Cardiac fibroblast (primary cell): ENCODE results near the gene ATP6V1C2.
"Not testable (repeated sequence)": the region's sequence is repeated elsewhere in the genome, so short reads cannot be mapped to it uniquely, and the experiment has no call there.

Experiments used
- DNase-seq, 2 donors: peaks; one replicate each; pipeline versions ENCODE4 v3.0.0 to v3.0.0-alpha.2; 2010; ENCODE audit warnings: low read depth in 2 of 2
- H3K4me3 ChIP-seq, 2 donors: replicated peaks in 1 of 2; 1 replicate in 1 of 2; 2 replicates in 1 of 2; pipeline ENCODE4 v1.5.1; 2011; ENCODE audit warnings: low read depth in 2 of 2, low read length in 2 of 2, mild to moderate bottlenecking in 2 of 2, moderate library complexity in 1 of 2
- TF ChIP-seq, protein P1 (sequence below): IDR thresholded peaks from one replicate; pipeline ENCODE4 v1.5.1; 2011; ENCODE audit warnings: low read depth, mild to moderate bottlenecking, low read length, inconsistent platforms

Gene ATP6V1C2

GRCh38 chr2:10776231-10776977, 55.0 kb downstream of the ATP6V1C2 start:
- DNase-seq: no peak
- TF ChIP-seq, protein P1, sequence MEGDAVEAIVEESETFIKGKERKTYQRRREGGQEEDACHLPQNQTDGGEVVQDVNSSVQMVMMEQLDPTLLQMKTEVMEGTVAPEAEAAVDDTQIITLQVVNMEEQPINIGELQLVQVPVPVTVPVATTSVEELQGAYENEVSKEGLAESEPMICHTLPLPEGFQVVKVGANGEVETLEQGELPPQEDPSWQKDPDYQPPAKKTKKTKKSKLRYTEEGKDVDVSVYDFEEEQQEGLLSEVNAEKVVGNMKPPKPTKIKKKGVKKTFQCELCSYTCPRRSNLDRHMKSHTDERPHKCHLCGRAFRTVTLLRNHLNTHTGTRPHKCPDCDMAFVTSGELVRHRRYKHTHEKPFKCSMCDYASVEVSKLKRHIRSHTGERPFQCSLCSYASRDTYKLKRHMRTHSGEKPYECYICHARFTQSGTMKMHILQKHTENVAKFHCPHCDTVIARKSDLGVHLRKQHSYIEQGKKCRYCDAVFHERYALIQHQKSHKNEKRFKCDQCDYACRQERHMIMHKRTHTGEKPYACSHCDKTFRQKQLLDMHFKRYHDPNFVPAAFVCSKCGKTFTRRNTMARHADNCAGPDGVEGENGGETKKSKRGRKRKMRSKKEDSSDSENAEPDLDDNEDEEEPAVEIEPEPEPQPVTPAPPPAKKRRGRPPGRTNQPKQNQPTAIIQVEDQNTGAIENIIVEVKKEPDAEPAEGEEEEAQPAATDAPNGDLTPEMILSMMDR: no peak

DNA sequence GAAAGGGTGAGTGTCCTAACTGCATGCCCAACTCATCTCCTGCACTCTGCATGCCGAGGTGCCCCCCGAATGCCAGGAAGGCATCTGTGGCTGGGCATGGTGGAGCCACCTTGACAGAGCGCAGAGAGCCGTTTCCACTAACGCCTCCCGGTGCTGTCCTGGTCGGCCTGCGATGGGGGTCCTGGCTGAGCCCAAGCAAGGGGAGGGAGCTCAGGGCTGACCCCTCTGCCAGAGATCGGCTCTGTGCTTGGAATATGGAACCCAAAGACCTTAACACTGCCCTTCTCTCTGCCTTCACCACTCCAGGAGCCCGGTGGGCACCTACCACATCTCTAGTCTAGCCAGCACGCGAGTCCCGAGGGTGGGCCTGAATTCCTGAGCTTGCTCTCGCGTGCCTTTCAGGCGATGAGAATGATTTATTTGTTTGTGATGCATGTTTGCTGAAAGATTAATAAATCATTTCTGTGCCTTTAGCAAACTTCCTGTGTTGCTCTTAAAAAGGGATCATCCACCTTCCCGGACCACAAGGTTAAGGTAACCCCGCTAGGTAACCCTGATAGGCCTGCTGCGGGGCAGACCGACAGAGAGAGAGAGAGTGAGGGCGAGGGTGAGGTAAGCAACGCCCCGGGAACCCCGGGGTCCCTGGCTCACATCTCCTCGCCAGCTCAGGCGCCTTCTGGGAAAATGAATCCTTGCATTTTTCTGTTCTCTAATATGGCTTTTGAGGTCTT, 55.8 kb downstream of the ATP6V1C2 start:
- TF ChIP-seq, protein P1: no peak
- H3K4me3 ChIP-seq: no peak overlapping the region
- DNase-seq: no peak

More at GRCh38 chr2:10776231-10776977, 55.0 kb downstream of the ATP6V1C2 start:
- no peak overlapping the region for H3K4me3 ChIP-seq

GRCh38 chr2:10777842-10778723, 56.7 kb downstream of the ATP6V1C2 start:
- TF ChIP-seq, protein P1: no peak
- no peak overlapping the region for H3K4me3 ChIP-seq
- DNase-seq: no peak

- TF ChIP-seq, protein P1: no peak
- no peak for DNase-seq
- H3K4me3 ChIP-seq: no peak overlapping the region
Observed at GRCh38 chr2:10778724-10779115, 57.3 kb downstream of the ATP6V1C2 start.

DNA sequence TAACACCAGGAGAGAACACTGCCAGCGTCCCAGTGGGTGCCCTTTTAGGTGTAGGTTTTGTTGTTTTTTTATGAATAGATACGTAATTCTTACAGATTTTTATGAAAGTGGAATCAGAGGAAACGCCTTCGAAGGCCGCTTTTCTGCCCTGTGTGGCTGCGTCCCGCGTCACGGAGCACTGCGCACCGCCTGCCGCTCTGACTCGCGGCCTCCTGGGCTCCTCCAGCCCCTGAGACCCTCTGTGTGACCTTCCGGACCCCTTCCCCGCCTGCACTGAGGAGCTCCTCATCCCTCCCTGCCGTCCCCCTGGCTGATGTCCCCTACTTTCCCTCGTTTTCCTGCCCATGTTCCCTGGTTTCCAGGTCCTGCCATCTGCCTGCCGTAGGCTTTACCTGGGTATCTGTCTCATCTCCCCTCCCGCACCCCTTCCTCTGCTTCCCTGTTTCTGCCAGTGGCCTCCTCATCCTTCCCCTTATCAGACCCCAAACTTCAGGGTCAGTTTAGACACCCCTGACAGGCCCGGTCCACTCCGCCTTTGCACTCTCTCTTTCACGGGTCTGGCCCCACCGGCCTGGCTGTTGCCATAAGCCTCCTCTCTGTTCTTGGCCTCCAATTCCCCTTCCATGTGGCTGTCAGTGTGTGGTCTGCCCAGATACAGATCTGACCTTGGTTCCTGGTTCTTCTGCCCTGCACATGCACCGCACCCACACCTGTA, 58.5 kb downstream of the ATP6V1C2 start:
- TF ChIP-seq, protein P1: no peak
- no peak overlapping the region for H3K4me3 ChIP-seq
- DNase-seq: no peak

- TF ChIP-seq, protein P1: no peak
- H3K4me3 ChIP-seq: no peak overlapping the region
- DNase-seq: no peak
Observed at GRCh38 chr2:10780491-10780820, 59.0 kb downstream of the ATP6V1C2 start.

DNA sequence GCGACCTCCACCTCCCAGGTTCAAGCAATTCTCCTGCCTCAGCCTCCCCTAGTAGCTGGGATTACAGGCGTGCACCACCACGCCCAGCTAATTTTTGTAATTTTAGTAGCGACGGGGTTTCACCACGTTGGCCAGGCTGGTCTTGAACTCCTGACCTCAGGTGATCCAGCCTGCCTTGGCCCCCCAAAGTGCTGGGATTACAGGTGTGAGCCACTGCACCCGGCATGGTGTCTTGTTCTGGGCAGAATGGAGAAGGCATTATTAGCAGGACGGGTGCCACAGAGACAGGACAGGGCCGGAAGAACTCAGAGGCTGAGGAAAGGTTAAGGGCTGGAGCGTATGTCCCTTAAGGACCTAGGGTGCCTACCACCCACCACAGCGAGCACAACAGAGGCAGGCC, 59.4 kb downstream of the ATP6V1C2 start:
- DNase-seq, H3K4me3 ChIP-seq: not testable (repeated sequence)
